Smooth muscle cell (in vitro differentiated cells): ENCODE data around the gene TGM1. TPM values are rescaled to one million over a fixed set of nuclear protein-coding genes. Genes with fewer than 3 reads are reported as not detected.

Experiments
- DNase-seq: peaks from one replicate; lab custom pipeline; 2025; ENCODE audit not compliant: unreplicated experiment; lab: John Stamatoyannopoulos, UW
- H2AFZ ChIP-seq: fragments of 200-600 bp; sonication (generic); 2 replicates; pipeline ENCODE4 v1.6.0; 2016; ENCODE audit warnings: antibody characterized with exemption, low read depth, mild to moderate bottlenecking
- H3F3A ChIP-seq: fragments of 200-600 bp; sonication (generic); 2 replicates; pipeline ENCODE4 v1.6.0; 2017; ENCODE audit warnings: antibody characterized with exemption, low read depth
- H3K27ac ChIP-seq: fragments of 200-600 bp; sonication (generic); 2 replicates; pipeline ENCODE4 v1.5.1; 2016; ENCODE audit warnings: low read depth, mild to moderate bottlenecking
- H3K27me3 ChIP-seq: fragments of 200-600 bp; sonication (generic); 2 replicates; pipeline ENCODE4 v1.6.1; 2016; ENCODE audit warnings: low read depth, mild to moderate bottlenecking
- H3K36me3 ChIP-seq: fragments of 200-600 bp; sonication (generic); 2 replicates; pipeline ENCODE4 v1.5.1; 2016; ENCODE audit warnings: low read depth
- H3K4me1 ChIP-seq: fragments of 200-600 bp; sonication (generic); 2 replicates; pipeline ENCODE4 v1.5.1; 2016; ENCODE audit warnings: low read depth
- H3K4me2 ChIP-seq: fragments of 200-600 bp; sonication (generic); 2 replicates; pipeline ENCODE4 v1.6.0; 2016; ENCODE audit warnings: mild to moderate bottlenecking
- H3K4me3 ChIP-seq: fragments of 200-600 bp; sonication (generic); 2 replicates; pipeline ENCODE4 v1.5.1; 2016; ENCODE audit warnings: mild to moderate bottlenecking
- H3K79me2 ChIP-seq: fragments of 200-600 bp; sonication (generic); 2 replicates; pipeline ENCODE4 v1.6.0; 2016; ENCODE audit warnings: low read depth, mild to moderate bottlenecking
- H3K9ac ChIP-seq: fragments of 200-600 bp; sonication (generic); 2 replicates; pipeline ENCODE4 v1.6.0; 2016; ENCODE audit warnings: low read depth
- H3K9me3 ChIP-seq: fragments of 200-600 bp; sonication (generic); replicated peaks from 2 replicates; pipeline ENCODE4 v1.5.1; 2016; ENCODE audit warnings: low read depth
- H4K20me1 ChIP-seq: fragments of 200-600 bp; sonication (generic); 2 replicates; pipeline ENCODE4 v1.6.0; 2016; ENCODE audit warnings: low read depth
- CTCF ChIP-seq: fragments of 200-600 bp; sonication (generic); IDR thresholded peaks from 2 replicates; pipeline ENCODE4 v1.5.1; 2017; ENCODE audit warnings: borderline replicate concordance, mild to moderate bottlenecking, antibody characterized with exemption; ENCODE audit not compliant: insufficient read depth, poor library complexity, severe bottlenecking
- WGBS: methylation state at CpG from one replicate; pipeline ENCODE4 v1.1.7; 2016; ENCODE audit warnings: low lambda C conversion rate; 5-methylcytosine and 5-hydroxymethylcytosine counted together
- polyA plus RNA-seq: library from polyadenylated mRNA; unstranded; fragments of >200 nt; fragmentation: Nextera tagmentation; extraction: Ambion mirVana; gene quantifications from 2 replicates; pipeline ENCODE4 v1.2.1, GENCODE V29; 2016
- total RNA-seq: library from RNA; depleted of rRNA; stranded (reverse); fragments of >200 nt; gene quantifications from 2 replicates; pipeline ENCODE4 v1.2.3, GENCODE V29; 2014

Gene TGM1
- total and polyA plus RNA-seq, 2 experiments from 2014 or later, result 1.6 to 13.6 TPM

GRCh38 chr14:24307575-24308341 is 44.8 kb upstream of the TGM1 start, which contains the start of gene CIDEB:
CIDEB (minus strand) TSS chr14:24307977; CDS start chr14:24307858, 119 bp downstream.
- Histone ChIP-seq H3K9ac (no peak within 1 kb of the TSS), H2AFZ (no peak within 1 kb of the TSS), H3K27ac (no peak within 1 kb of the TSS), H3K4me2 (no peak within 1 kb of the TSS), H3K4me1 (no peaks in the 10 kb centered on the region), H3K4me3 (peak within 1 kb of the TSS; percentile 17), H3F3A (no peaks in the 10 kb centered on the region), H4K20me1 (no peaks in the 10 kb centered on the region), H3K27me3 (no peaks in the 10 kb centered on the region), H3K36me3 (no peaks in the 10 kb centered on the region), H3K9me3 (no peaks in the 10 kb centered on the region), H3K79me2 (no peaks in the 10 kb centered on the region)
- TF ChIP-seq CTCF, result peak; percentile 87
- WGBS, result 69% methylated on average over 6 of the region's 6 CpGs
- DNase-seq, result peak; percentile 14

- H3K9me3 ChIP-seq, result no peaks in the 10 kb centered on the region
- no peaks in the 10 kb centered on the region for H3K79me2 ChIP-seq
- peak overlapping the region; percentile 17 for H3K4me3 ChIP-seq
- 87% methylated on average over 11 of the region's 11 CpGs for WGBS
- H3K27me3 ChIP-seq, result no peaks in the 10 kb centered on the region
- H4K20me1 ChIP-seq, result no peaks in the 10 kb centered on the region
- no peak overlapping the region for H3K9ac ChIP-seq
- no peaks in the 10 kb centered on the region for H3K36me3 ChIP-seq
- TF ChIP-seq CTCF, result no peak
- H3K27ac ChIP-seq, result no peak overlapping the region
- H3K4me2 ChIP-seq, result no peak overlapping the region
- no peak for DNase-seq
- H3F3A ChIP-seq, result no peaks in the 10 kb centered on the region
- no peak overlapping the region for H2AFZ ChIP-seq
- no peaks in the 10 kb centered on the region for H3K4me1 ChIP-seq
These were observed 44.2 kb upstream of the TGM1 start for GRCh38 chr14:24307156-24307574.

- peaks cover 13% of the 10 kb centered on the region for H3K79me2 ChIP-seq
- no peaks in the 10 kb centered on the region for H3F3A ChIP-seq
- no peaks in the 10 kb centered on the region for H3K36me3 ChIP-seq
- H3K4me3 ChIP-seq, result no peak overlapping the region
- DNase-seq, result no peak
- H3K4me1 ChIP-seq, result peaks cover 6% of the 10 kb centered on the region
- no peak for TF ChIP-seq CTCF
- no peaks in the 10 kb centered on the region for H4K20me1 ChIP-seq
- WGBS, result 96% methylated on average over 11 of the region's 11 CpGs
- no peak overlapping the region for H2AFZ ChIP-seq
- H3K27me3 ChIP-seq, result no peaks in the 10 kb centered on the region
- H3K9ac ChIP-seq, result no peak overlapping the region
- no peaks in the 10 kb centered on the region for H3K9me3 ChIP-seq
- H3K4me2 ChIP-seq, result no peak overlapping the region
- H3K27ac ChIP-seq, result no peak overlapping the region
These were observed 41.0 kb upstream of the TGM1 start for GRCh38 chr14:24304019-24304387.
